ENCODE results near the gene TBKBP1. TPM values are rescaled to one million over a fixed set of nuclear protein-coding genes. Genes with fewer than 3 reads are reported as not detected.

The TBKBP1 gene
- total RNA-seq, 1 experiment from 2014 or later = 33.2 TPM

- no peak overlapping the region for H3K18ac ChIP-seq (ENCODE audit: insufficient read length, low read depth, low read length)
- H3K14ac ChIP-seq (ENCODE audit: insufficient read depth, low read length) = no peak overlapping the region
- DNase-seq = no peak
- H2BK120ac ChIP-seq (ENCODE audit: low read depth, low read length, poor library complexity, severe bottlenecking) = no peak overlapping the region
- no CpG with 5 or more reads among the region's 31 CpGs for WGBS (ENCODE audit: extremely low coverage, insufficient read length, low lambda C conversion rate)
- no peaks in the 10 kb centered on the region for H4K20me1 ChIP-seq (ENCODE audit: control insufficient read depth, insufficient read depth, insufficient read length)
- no peaks in the 10 kb centered on the region for H3K79me1 ChIP-seq (ENCODE audit: insufficient read depth, low read depth, low read length, poor library complexity, severe bottlenecking)
- no peak overlapping the region for H2BK15ac ChIP-seq (ENCODE audit: low read depth, low read length)
- Mint-ChIP-seq H3K4me1 (peaks cover 3 to 22% of the 10 kb centered on the region in 2 experiments; a peak in 2 of 4 replicates), H3K4me3 (no peak overlapping the region; a peak in 1 of 5 replicates), H3K27me3 (ENCODE audit: low read depth) (peaks cover 7% of the 10 kb centered on the region), H3K36me3 (ENCODE audit: insufficient read depth in 1 of 3, low read depth in 3 of 3) (peaks cover 4 to 18% (median 7%) of the 10 kb centered on the region in 3 experiments; a peak in 3 of 7 replicates), H3K27ac (no peak overlapping the region; a peak in 1 of 7 replicates), H3K9me3 (no peaks in the 10 kb centered on the region)
- H2BK20ac ChIP-seq (ENCODE audit: low read depth, low read length, poor library complexity, severe bottlenecking) = no peak overlapping the region
- H4K8ac ChIP-seq (replicated peaks; ENCODE audit: insufficient read length, low read depth, low read length) = no peak overlapping the region
- no peak overlapping the region for H3K9ac ChIP-seq (ENCODE audit: extremely low read depth, insufficient read length, low read length)
- no peaks in the 10 kb centered on the region for H3K9me3 ChIP-seq (ENCODE audit: control insufficient read depth, low read depth, low read length)
- H2AK5ac ChIP-seq (ENCODE audit: insufficient read length, low read length) = no peak overlapping the region
- no peak overlapping the region for H4K91ac ChIP-seq (ENCODE audit: insufficient read length, low read depth, low read length)
- H3K4ac ChIP-seq (ENCODE audit: low read depth, low read length) = no peak overlapping the region
- H3K56ac ChIP-seq (ENCODE audit: insufficient read length, low read depth, low read length) = no peak overlapping the region
- no peak overlapping the region for H3T11ph ChIP-seq (ENCODE audit: low read length)
- H3K4me2 ChIP-seq (ENCODE audit: insufficient read depth, insufficient read length, low read length) = no peak overlapping the region
- no peak overlapping the region for H3K23ac ChIP-seq (ENCODE audit: insufficient read length, low read depth, low read length)
- no peaks in the 10 kb centered on the region for H3K27me3 ChIP-seq (ENCODE audit: insufficient read depth, low read length)
- H3K27ac ChIP-seq (ENCODE audit: insufficient read length, low read depth, low read length) = no peak overlapping the region
- no peak overlapping the region for H4K5ac ChIP-seq (ENCODE audit: insufficient read length, low read depth, low read length)
- H2AFZ ChIP-seq (ENCODE audit: low read length) = no peak overlapping the region
- H2BK5ac ChIP-seq (ENCODE audit: insufficient read length, low read length) = no peak overlapping the region
- no peaks in the 10 kb centered on the region for H3K23me2 ChIP-seq (ENCODE audit: insufficient read length, low read depth, low read length, poor library complexity, severe bottlenecking)
- H3K4me1 ChIP-seq (ENCODE audit: insufficient read depth, low read length) = no peaks in the 10 kb centered on the region
- no peak for TF ChIP-seq CTCF (conservative IDR thresholded peaks at IDR 0.05)
- H2BK12ac ChIP-seq (ENCODE audit: insufficient read length, low read depth, low read length) = no peak overlapping the region
- H3K79me2 ChIP-seq (ENCODE audit: insufficient read depth, low read length) = no peaks in the 10 kb centered on the region
Measured at GRCh38 chr17:47708312-47708863, 14.4 kb downstream of the TBKBP1 start.

All from H9 (cell line).